ENCODE measurements around the gene SNX3.
"Not testable (repeated sequence)": the region's sequence is repeated elsewhere in the genome, so short reads cannot be mapped to it uniquely, and the experiment has no call there.

SNX3 gene

GRCh38 chr6:108294297-108294726, 33.5 kb upstream of the SNX3 start:
- TF ChIP-seq EZH2 (IDR thresholded peaks at IDR 0.05; ENCODE audit: borderline replicate concordance, low read length) (no peak), CTCF (IDR thresholded peaks at IDR 0.05; ENCODE audit: low read length) (no peak)
- H3K4me3 ChIP-seq (ENCODE audit: low read depth, low read length, poor library complexity, severe bottlenecking), result peak overlapping the region; percentile 82
- no peaks in the 10 kb centered on the region for H4K20me1 ChIP-seq (ENCODE audit: insufficient read depth, low read length)
- H3K4me1 ChIP-seq (ENCODE audit: insufficient read depth, low read length, severe bottlenecking), result peaks cover 18% of the 10 kb centered on the region
- peak overlapping the region; percentile 53 for H2AFZ ChIP-seq (ENCODE audit: low read length)
- no peaks in the 10 kb centered on the region for H3K9me3 ChIP-seq (ENCODE audit: low read length)
- peak overlapping the region; percentile 90 for H3K27ac ChIP-seq (ENCODE audit: low read depth, low read length, poor library complexity, severe bottlenecking)
- H3K9ac ChIP-seq (ENCODE audit: low read length), result peak overlapping the region; percentile 92
- no peaks in the 10 kb centered on the region for H3K36me3 ChIP-seq (ENCODE audit: insufficient read depth, low read length)
- H3K27me3 ChIP-seq (ENCODE audit: insufficient read depth, low read length), result no peaks in the 10 kb centered on the region
- H3K9me2 ChIP-seq (ENCODE audit: low read depth, low read length), result no peaks in the 10 kb centered on the region
- peaks cover 4% of the 10 kb centered on the region; the same call in 1 of the 2 replicates for H3F3A ChIP-seq (ENCODE audit: insufficient read depth, low read length)
- 0 out of 2 replicates have a peak, but pooled peaks cover 8% of the 10 kb centered on the region for H3K79me2 ChIP-seq (ENCODE audit: insufficient read depth, low read length)
- H3K4me2 ChIP-seq (ENCODE audit: low read length), result peak overlapping the region; percentile 87

GRCh38 chr6:108293527-108294296, 32.9 kb upstream of the SNX3 start:
- Histone ChIP-seq H3K4me3 (ENCODE audit: low read depth, low read length, poor library complexity, severe bottlenecking) (peak overlapping the region; percentile 82), H3K27ac (ENCODE audit: low read depth, low read length, poor library complexity, severe bottlenecking) (peak overlapping the region; percentile 90), H3K4me1 (ENCODE audit: insufficient read depth, low read length, severe bottlenecking) (peaks cover 18% of the 10 kb centered on the region), H3K79me2 (ENCODE audit: insufficient read depth, low read length) (0 out of 2 replicates have a peak, but pooled peaks cover 8% of the 10 kb centered on the region), H3K27me3 (ENCODE audit: insufficient read depth, low read length) (no peaks in the 10 kb centered on the region), H3F3A (ENCODE audit: insufficient read depth, low read length) (peaks cover 4% of the 10 kb centered on the region; the same call in 1 of the 2 replicates), H2AFZ (ENCODE audit: low read length) (peak overlapping the region; percentile 53), H3K36me3 (ENCODE audit: insufficient read depth, low read length) (no peaks in the 10 kb centered on the region), H3K9ac (ENCODE audit: low read length) (peak overlapping the region; percentile 92), H4K20me1 (ENCODE audit: insufficient read depth, low read length) (no peaks in the 10 kb centered on the region), H3K4me2 (ENCODE audit: low read length) (peak overlapping the region; percentile 87), H3K9me2 (ENCODE audit: low read depth, low read length) (no peaks in the 10 kb centered on the region), H3K9me3 (ENCODE audit: low read length) (no peaks in the 10 kb centered on the region)
- TF ChIP-seq EZH2 (IDR thresholded peaks at IDR 0.05; ENCODE audit: borderline replicate concordance, low read length) (no peak), CTCF (IDR thresholded peaks at IDR 0.05; ENCODE audit: low read length) (no peak)

GRCh38 chr6:108292561-108292960, 31.7 kb upstream of the SNX3 start:
- H3K9ac ChIP-seq (ENCODE audit: low read length); H2AFZ ChIP-seq (ENCODE audit: low read length); H3K27ac ChIP-seq (ENCODE audit: low read depth, low read length, poor library complexity, severe bottlenecking); H4K20me1 ChIP-seq (ENCODE audit: insufficient read depth, low read length); H3K36me3 ChIP-seq (ENCODE audit: insufficient read depth, low read length); H3K9me2 ChIP-seq (ENCODE audit: low read depth, low read length); H3F3A ChIP-seq (ENCODE audit: insufficient read depth, low read length); H3K4me3 ChIP-seq (ENCODE audit: low read depth, low read length, poor library complexity, severe bottlenecking); H3K79me2 ChIP-seq (ENCODE audit: insufficient read depth, low read length); H3K27me3 ChIP-seq (ENCODE audit: insufficient read depth, low read length); H3K9me3 ChIP-seq (ENCODE audit: low read length); H3K4me2 ChIP-seq (ENCODE audit: low read length): not testable (repeated sequence)
- H3K4me1 ChIP-seq (ENCODE audit: insufficient read depth, low read length, severe bottlenecking), result peaks cover 18% of the 10 kb centered on the region

Data from OCI-LY1 (cell line).